GM21390 (cell line): ENCODE measurements around the gene AP2S1.
"Not testable (repeated sequence)": the region's sequence is repeated elsewhere in the genome, so short reads cannot be mapped to it uniquely, and the experiment has no call there.

Experiments used
- ATAC-seq: cut with Tn5 transposase; IDR thresholded peaks from one replicate; pipeline ENCODE4 v1.9.1; 2021; ENCODE audit not compliant: unreplicated experiment

AP2S1 gene

DNA sequence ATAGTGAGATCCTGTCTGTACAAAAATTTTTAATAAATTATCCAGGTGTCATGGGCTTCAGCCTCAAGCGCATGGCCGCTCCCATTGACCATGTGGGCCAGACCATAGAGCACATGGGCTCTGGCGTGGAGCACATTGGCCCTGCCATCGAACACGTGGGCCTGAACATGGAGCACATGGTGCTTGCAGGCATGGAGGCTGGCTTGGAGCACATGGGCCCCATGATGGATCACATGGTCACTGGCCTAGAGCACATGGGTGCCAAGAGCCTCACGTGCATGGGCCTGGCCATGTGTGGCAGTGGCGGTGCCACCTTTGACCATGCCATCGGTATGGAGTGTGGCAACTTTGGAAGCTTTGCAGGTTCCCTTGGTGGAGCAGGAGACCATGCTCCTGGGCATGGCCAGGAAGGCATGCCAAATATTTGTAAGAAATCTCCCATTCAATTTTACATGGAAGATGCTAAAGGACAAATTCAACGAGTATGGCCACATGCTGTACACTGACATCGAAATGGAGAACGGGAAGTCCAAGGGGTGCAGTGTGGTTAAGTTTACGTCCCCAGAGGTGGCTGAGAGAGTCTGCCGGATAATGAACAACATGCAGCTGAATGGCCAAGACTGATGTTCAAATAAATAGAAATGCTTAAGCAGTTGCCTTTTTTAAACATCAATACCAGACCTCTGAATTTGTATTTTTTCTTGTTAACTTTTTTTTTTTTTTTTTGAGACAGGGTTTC, 40.9 kb downstream of the AP2S1 start:
- no peak for ATAC-seq

DNA sequence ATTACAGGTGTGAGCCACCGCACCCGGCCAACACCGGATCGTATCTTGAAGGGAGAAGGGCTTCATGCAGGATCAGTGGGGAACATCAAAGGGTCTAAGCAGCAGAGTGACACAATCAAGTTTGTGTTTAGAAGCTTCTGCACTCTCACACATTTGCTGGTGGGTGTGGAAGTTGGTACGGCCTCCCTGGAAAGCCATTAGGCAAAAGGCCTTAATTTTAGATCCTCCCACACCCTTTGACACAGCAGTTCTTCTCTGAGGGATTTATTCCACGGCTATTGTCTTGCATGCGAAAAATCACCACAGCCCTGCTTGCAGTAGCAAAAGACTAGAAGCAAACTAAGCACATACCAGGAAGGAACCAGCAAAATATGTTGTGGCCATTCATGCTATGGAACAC, 44.0 kb downstream of the AP2S1 start:
- no peak for ATAC-seq

DNA sequence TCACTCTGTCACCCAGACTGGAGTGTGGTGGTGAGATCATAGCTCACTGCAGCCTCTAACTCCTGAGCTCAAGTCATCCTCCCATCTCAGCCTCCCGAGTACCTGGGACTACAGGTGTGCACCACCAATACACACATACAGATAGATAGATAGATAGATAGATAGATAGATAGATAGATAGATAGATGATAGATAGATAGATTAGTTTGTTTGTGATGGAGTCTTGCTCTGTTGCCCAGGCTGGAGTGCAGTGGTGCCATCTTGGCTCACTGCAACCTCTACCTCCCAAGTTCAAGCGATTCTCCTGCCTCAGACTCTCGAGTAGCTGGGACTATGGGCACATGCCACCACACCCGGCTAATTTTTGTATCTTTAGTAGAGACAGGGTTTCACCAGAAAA, 46.2 kb downstream of the AP2S1 start:
- ATAC-seq, result not testable (repeated sequence)

DNA sequence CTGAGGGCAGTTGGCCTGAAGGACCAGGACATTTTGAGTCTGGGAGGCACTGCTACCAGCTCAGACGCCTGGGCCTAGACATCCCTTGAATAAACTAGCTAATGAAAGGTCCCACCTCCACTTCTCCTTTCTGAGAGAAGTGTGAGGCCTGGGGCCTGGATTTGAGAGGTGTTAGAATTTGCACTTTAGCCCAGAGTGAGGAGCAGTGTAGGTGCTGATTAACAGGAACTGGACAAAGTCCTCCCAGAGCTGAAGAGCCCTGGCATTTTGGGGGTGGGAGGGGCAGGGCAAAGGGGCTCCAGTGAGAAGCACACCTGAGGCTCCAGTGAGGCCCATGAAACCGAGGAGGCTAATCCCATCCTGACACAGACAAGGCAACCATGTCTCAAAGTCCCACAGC, 47.1 kb downstream of the AP2S1 start:
- no peak for ATAC-seq

DNA sequence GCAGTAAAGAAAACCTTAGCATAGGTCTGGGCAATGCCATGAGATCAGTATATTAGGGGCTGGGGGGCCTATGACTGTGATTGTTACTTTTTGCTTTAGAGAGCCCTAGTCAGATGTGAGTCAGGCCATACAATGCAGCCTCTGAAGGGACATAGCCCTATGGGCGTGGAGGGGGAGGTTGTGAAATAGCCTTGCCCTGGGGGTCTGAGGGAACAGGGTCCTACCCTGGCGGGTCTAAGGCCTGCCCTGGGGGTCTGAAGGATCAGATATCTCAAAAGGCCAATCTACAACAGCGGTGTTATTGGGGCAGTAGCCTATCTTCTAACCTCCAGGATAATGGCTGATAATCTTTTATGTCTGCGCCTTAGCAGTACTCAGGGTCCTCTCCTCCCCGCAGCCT, 48.5 kb downstream of the AP2S1 start:
- no peak for ATAC-seq

DNA sequence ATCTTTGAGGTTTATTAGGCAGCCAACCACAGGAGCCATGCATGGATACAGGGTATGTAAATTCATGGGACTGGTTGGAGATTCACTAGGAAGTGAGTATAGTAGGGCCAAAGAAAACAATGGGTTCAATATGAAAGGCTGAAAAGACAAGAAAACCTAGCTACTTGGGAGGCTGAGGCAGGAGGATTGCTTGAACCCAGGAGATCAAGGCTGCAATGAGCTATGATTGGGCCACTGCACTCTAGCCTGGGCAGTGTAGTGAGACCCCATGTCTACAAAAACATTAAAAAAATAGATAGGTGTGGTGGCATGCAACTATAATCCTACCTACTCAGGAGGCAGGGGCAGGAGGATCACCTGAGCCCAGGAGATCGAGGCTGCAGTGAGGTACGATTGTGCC, 51.9 kb downstream of the AP2S1 start:
- ATAC-seq, result no peak

DNA sequence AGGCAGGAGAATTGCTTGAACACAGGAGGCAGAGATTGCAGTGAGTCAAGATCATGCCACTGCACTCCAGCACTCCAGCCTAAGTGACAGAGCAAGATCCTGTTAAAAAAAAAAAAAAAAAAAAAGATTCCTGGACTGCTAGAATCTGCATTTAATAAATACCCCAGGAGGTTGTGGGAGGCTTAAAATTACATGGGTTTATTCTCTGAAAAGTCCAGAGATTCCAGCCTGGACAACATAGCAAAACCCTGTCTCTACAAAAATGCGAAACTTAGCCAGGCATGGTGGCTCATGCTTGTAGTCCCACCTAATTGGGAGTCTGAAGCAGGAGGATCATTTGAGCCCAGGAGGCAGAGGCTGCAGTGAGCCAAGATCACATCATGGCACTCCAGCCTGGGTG, 52.8 kb downstream of the AP2S1 start:
- ATAC-seq, result no peak

DNA sequence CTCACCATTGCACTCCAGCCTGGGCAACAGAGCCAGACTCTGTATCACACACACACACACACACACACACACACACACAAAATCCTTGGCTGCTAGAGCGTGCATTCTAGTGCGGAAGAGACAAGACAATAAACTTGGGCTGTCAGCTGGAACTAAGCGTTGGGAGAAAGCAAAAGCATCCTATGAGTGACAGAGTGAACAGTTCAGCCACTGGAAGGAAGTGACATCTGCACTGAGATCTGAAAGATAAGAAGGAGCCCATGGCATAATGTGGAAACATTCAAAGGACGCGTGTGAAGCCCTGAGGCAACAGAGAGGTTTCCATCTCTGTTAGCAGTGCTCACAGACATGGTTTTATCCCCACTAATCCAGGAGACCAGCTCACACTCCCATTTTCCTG, 58.7 kb downstream of the AP2S1 start:
- no peak for ATAC-seq

DNA sequence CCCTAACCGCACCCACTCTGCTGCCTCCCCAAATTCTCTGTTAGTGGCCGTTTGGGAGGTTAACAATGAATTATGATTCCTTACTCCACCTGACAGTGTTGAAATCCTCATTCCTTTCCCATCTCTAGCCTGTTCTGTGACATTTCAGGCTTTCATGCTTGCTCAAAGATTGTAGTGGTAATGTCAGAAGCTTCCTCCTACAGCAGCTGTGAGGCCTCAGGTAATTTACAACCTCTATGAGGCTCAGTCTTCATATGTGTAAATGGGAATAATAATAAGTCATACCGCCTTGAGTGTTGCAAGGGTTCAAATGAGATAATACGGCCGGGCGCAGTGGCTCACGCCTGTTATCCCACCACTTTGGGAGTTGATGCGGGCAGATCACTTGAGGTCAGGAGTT, 61.3 kb downstream of the AP2S1 start:
- no peak for ATAC-seq

DNA sequence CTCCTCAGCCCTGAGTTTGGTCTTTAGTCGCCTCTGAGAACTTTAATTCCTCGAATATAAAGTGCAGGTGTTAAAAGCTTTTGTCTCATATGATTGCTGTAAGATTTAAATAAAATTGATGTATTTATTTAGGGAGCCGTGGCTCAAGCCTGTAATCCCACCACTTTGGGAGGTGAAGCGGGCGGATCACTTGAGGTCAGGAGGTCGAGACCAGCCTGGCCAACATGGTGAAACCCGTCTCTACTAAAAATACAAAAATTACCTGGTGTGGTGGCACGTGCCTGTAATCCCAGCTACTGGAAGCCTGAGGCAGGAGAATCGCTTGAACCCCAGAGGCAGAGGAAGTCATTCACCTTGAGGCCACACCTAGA, 61.7 kb downstream of the AP2S1 start:
- no peak for ATAC-seq

DNA sequence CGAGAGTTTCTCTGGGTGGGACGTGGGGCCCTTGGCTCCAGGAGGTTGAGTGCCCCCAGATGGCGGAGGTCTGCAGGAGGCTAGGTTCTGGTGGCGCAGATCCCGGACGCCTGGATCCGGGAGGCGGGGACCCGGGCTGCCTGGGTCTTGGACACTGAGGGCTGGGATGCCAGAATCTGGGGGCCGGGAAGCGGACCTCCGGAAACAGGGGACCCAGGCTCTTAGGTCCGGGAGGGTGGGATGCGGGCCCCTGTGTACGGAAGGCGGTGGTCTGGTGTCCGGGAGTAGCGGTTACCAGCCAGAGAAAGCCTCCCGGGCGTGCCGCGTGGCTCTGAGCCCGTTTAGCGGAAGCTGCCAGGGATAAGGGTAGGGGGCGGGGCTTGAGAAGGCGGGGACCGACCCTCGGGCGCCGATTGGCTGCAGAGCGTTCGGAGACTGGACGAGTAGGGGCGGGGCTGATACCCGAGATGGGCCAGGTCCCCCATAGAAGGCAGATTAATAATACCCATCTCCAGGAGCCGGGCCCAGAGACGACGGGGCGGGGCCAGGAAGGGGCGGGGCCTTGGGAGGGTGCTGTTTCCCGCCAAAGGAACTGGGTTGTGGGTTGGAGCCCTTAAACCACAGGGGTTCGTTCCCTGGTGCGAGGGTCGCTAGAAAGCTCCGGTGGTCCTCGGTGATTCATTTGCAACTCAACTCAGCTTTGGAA, 62.2 kb downstream of the AP2S1 start, which contains the start of gene SLC1A5:
Gene SLC1A5, minus strand, starts transcription at position 333 of the 706 bp plus-strand sequence. CDS start 629 bp downstream, outside the sequence.
- peak; percentile 45 for ATAC-seq
